ENCODE measurements around the gene HOXD9. TPM values are rescaled to one million over a fixed set of nuclear protein-coding genes. Genes with fewer than 3 reads are reported as not detected.

HOXD9 gene
- total RNA-seq, 1 donor from 2014 or later: 5.7 TPM

DNA sequence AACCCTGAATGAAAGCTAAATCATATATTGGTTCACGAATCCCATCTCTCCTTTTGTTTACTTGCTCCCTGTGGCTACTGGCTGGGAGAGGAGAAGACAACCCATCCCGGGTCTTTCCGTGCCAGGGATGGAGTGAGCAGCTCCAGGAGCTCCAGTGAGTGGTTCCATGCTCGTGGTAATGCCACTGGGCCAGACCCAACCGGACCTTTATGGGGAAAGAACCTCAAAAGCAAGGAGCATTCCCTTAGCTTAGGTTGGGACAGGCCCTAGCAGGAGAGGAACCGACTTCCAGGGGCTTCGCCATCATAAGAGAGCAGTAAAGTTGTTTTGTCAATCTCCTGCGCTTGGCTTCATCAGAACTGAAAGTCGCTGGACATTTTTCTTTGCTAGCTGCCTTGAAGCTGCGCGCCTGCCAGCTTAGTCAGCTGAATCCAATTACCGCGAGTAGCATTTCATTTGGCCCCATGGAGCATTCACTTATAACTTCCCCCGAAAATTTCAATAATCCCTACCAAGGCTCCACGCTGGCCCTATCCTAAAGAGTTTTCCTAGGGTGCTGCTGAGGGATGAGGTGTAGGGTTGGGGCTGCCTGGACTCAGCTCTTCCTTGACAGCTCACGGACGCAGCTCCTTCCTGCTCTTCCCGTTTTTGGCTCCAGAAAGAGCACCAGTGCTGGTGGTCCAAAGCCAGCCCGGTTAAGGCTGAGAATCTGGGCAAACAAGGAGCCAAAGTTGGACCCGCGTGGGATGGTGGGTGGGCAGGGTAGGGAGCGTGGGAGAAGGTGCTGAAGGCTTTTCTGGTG, 39.5 kb downstream of the HOXD9 start:
- Histone ChIP-seq H3K4me3 (ENCODE audit: low read length in 3 of 3) (peak overlapping the region; percentile 17 to 54 (median 52)), H3K27me3 (ENCODE audit: control insufficient read depth in 3 of 3, insufficient read depth in 3 of 3, low read length in 3 of 3) (peaks cover 54 to 84% (median 55%) of the 10 kb centered on the region in 3 donors), H3K4me1 (ENCODE audit: control insufficient read depth in 3 of 3, insufficient read depth in 3 of 3, low read length in 3 of 3) (peaks cover 14 to 19% (median 15%) of the 10 kb centered on the region in 3 donors), H3K27ac (ENCODE audit: low read depth, low read length) (no peak overlapping the region), H3K36me3 (ENCODE audit: control insufficient read depth in 3 of 3, insufficient read depth in 3 of 3, low read length in 3 of 3) (no peaks in the 10 kb centered on the region), H3K9ac (ENCODE audit: low read depth in 1 of 3, low read length in 3 of 3) (peak overlapping the region in 1 of 3 donors; percentile 8), H3K9me3 (ENCODE audit: control insufficient read depth in 3 of 3, low read length in 3 of 3) (no peaks in the 10 kb centered on the region)

DNA sequence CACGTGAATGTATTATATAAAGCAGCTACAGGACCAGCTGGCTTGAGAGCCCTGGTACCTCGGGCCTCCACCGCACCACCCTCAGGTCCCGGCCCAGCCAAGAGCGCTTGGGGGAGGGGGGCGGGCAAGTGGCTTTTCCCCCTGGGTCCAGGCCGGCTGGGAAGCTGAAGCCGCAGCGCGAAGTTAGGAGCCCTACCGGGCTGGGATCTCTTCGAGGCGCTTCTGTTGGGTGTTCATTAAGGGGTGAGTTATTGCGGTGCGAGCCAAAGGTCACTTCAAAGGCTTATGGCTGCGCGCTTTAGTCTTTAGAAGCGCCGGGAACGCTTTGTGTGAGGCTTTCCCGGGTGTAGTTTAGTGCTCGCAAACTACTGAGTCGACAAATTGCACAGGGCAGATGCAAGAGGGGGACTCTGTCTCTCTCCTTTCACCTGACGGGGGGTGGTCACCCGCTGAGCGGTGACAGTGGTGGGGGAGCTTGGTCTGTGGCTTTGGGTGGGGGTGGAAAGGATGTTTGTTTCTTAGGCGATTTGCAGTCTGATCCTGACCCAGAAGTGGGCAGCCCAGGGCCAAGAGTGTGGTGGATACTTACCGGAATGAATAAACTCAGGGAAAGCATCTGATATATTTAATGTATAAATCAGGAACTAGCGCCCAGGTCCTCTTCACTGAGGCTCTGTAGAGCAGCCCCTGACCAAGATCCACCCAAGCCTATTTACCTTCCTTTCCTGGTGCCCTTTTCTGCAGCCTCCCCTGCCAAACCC, 40.6 kb downstream of the HOXD9 start:
- Histone ChIP-seq H3K27ac (ENCODE audit: low read depth, low read length) (no peak overlapping the region), H3K4me1 (ENCODE audit: control insufficient read depth in 3 of 3, insufficient read depth in 3 of 3, low read length in 3 of 3) (peaks cover 14 to 19% (median 15%) of the 10 kb centered on the region in 3 donors), H3K27me3 (ENCODE audit: control insufficient read depth in 3 of 3, insufficient read depth in 3 of 3, low read length in 3 of 3) (peaks cover 53 to 82% (median 55%) of the 10 kb centered on the region in 3 donors), H3K9me3 (ENCODE audit: control insufficient read depth in 3 of 3, low read length in 3 of 3) (no peaks in the 10 kb centered on the region), H3K4me3 (ENCODE audit: low read length in 3 of 3) (no peak overlapping the region), H3K36me3 (ENCODE audit: control insufficient read depth in 3 of 3, insufficient read depth in 3 of 3, low read length in 3 of 3) (no peaks in the 10 kb centered on the region), H3K9ac (ENCODE audit: low read depth in 1 of 3, low read length in 3 of 3) (no peak overlapping the region)

DNA sequence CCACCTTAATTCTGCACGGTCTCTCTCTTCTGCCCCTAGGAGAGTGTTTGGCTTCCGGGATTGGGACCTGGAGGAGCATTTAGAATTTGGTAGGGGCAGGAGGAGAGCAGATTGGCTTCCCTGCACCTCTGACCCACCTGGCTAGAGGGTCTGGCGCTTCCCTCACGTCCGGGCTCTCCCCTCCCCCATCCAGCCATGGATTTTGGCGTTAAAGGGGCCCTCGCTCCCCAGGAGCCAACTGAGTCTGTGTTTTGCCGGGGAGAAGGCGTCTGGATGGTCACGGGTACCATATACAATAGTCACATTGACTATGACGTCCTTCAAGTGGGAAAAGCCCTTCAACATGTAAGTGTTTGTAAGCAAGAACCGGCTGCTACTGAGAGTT, 41.1 kb downstream of the HOXD9 start:
- H3K27ac ChIP-seq (ENCODE audit: low read depth, low read length): no peak overlapping the region
- peaks cover 50 to 77% (median 55%) of the 10 kb centered on the region in 3 donors for H3K27me3 ChIP-seq (ENCODE audit: control insufficient read depth in 3 of 3, insufficient read depth in 3 of 3, low read length in 3 of 3)
- H3K4me1 ChIP-seq (ENCODE audit: control insufficient read depth in 3 of 3, insufficient read depth in 3 of 3, low read length in 3 of 3): peaks cover 14 to 19% (median 15%) of the 10 kb centered on the region in 3 donors

DNA sequence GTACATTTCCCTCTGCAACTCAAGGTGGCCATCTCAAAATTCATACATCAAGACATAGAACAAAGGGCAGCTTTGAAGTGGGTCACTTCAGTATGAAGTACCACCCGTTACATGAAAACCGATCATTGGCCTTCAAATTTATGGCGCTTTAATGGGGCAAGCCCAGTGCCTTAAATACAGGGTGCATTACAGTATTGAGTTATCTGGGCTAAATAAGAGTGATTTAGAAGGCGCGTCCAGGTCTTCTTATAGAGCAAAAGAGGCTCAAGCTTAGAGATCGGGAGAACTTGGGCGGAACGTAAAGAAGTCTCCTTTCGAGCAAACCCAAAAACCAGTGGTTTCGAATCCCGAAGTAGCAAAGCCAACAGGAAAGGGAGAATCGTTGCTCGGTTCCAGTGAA, 41.7 kb downstream of the HOXD9 start:
- Histone ChIP-seq H3K27me3 (ENCODE audit: control insufficient read depth in 3 of 3, insufficient read depth in 3 of 3, low read length in 3 of 3) (peaks cover 49 to 76% (median 54%) of the 10 kb centered on the region in 3 donors), H3K9ac (ENCODE audit: low read depth in 1 of 3, low read length in 3 of 3) (no peak overlapping the region)

More for the DNA sequence above, 41.1 kb downstream of the HOXD9 start:
- Histone ChIP-seq H3K9ac (ENCODE audit: low read depth in 1 of 3, low read length in 3 of 3) (no peak overlapping the region), H3K36me3 (ENCODE audit: control insufficient read depth in 3 of 3, insufficient read depth in 3 of 3, low read length in 3 of 3) (no peaks in the 10 kb centered on the region), H3K4me3 (ENCODE audit: low read length in 3 of 3) (no peak overlapping the region), H3K9me3 (ENCODE audit: control insufficient read depth in 3 of 3, low read length in 3 of 3) (no peaks in the 10 kb centered on the region)

DNA sequence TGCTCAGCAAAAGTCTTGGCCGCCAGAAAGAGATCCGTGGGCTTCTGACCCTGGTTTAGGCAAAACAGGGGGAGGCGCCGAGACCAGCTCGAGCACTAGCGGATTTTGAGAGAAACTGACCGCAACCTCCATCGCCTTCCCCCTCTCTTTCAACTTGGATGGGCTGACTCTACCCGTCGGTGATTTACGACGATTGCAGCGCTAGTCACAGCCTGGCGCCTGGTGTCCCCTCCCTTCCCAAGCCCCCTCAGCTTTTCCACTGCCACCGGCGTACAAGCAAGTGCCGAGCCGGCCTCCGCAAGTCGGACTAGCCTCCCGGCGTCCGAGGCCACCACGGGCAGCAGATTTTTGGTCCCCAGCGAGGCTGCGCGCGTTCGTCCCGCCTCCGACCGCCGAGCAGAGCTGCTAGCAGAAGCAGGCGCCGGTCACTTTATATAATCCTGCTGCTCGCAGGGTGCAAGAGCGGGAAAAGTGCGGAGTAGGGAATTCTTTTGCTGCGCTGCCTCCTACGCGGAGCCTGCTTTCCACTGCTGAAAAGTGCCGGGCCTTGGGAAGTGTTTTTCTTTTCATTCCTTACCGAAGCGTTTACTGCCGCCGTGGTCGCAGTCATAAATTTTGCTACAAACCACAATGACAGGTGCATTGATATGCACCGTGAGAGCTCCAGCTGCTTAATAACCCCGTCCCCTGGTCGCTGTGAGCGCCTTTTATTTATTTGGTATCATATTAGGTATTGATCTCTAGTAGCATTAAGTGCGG, 42.3 kb downstream of the HOXD9 start:
- Histone ChIP-seq H3K9me3 (ENCODE audit: control insufficient read depth in 3 of 3, low read length in 3 of 3) (no peaks in the 10 kb centered on the region), H3K27ac (ENCODE audit: low read depth, low read length) (no peak overlapping the region), H3K36me3 (ENCODE audit: control insufficient read depth in 3 of 3, insufficient read depth in 3 of 3, low read length in 3 of 3) (no peaks in the 10 kb centered on the region), H3K27me3 (ENCODE audit: control insufficient read depth in 3 of 3, insufficient read depth in 3 of 3, low read length in 3 of 3) (peaks cover 43 to 76% (median 50%) of the 10 kb centered on the region in 3 donors), H3K4me1 (ENCODE audit: control insufficient read depth in 3 of 3, insufficient read depth in 3 of 3, low read length in 3 of 3) (peaks cover 12 to 14% (median 13%) of the 10 kb centered on the region in 3 donors), H3K9ac (ENCODE audit: low read depth in 1 of 3, low read length in 3 of 3) (no peak overlapping the region), H3K4me3 (ENCODE audit: low read length in 3 of 3) (peak overlapping the region in 1 of 3 donors; percentile 6)

More for the DNA sequence above, 41.7 kb downstream of the HOXD9 start:
- H3K4me3 ChIP-seq (ENCODE audit: low read length in 3 of 3): no peak overlapping the region
- H3K4me1 ChIP-seq (ENCODE audit: control insufficient read depth in 3 of 3, insufficient read depth in 3 of 3, low read length in 3 of 3): peaks cover 14 to 19% (median 15%) of the 10 kb centered on the region in 3 donors
- H3K27ac ChIP-seq (ENCODE audit: low read depth, low read length): no peak overlapping the region
- H3K9me3 ChIP-seq (ENCODE audit: control insufficient read depth in 3 of 3, low read length in 3 of 3): no peaks in the 10 kb centered on the region
- H3K36me3 ChIP-seq (ENCODE audit: control insufficient read depth in 3 of 3, insufficient read depth in 3 of 3, low read length in 3 of 3): no peaks in the 10 kb centered on the region

DNA sequence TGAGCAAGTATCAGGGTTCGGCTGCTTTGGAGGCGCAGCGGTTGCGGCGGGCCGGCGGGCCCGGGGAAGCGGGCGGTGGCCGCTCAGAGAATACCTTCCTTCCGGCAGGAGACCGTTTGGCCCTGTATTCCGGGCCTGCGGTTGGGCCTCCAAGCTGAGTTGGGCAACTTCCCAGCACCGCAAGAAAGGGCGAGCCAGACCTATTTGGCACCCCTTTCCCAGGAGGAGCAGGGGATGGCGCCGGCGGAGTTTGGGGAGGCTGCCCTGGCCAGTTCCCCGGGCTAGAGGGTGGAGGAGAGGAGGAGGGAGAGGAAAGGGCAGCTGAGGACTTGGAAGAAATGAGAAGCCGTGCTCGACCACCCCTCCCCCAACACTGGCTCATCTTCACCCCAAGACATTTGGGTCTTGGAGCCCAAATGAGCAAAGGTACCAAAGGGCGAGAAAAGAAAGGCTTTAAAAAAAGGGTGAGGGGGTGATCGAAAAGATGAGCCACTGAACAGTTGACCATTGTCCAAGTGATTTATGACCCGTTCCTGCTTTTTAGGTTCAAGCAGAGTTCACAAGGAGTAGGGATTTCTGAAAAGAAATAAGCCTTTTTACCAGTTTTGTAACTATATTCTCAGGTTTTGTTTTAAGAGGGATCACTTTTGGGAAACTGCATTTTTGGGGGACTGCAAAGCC, 43.0 kb downstream of the HOXD9 start:
- no peak overlapping the region for H3K9ac ChIP-seq (ENCODE audit: low read depth in 1 of 3, low read length in 3 of 3)
- no peaks in the 10 kb centered on the region for H3K9me3 ChIP-seq (ENCODE audit: control insufficient read depth in 3 of 3, low read length in 3 of 3)
- no peak overlapping the region for H3K27ac ChIP-seq (ENCODE audit: low read depth, low read length)
- H3K4me1 ChIP-seq (ENCODE audit: control insufficient read depth in 3 of 3, insufficient read depth in 3 of 3, low read length in 3 of 3): peaks cover 5 to 14% (median 6%) of the 10 kb centered on the region in 3 donors
- H3K36me3 ChIP-seq (ENCODE audit: control insufficient read depth in 3 of 3, insufficient read depth in 3 of 3, low read length in 3 of 3): no peaks in the 10 kb centered on the region
- peaks cover 40 to 75% (median 42%) of the 10 kb centered on the region in 3 donors for H3K27me3 ChIP-seq (ENCODE audit: control insufficient read depth in 3 of 3, insufficient read depth in 3 of 3, low read length in 3 of 3)
- no peak overlapping the region for H3K4me3 ChIP-seq (ENCODE audit: low read length in 3 of 3)

DNA sequence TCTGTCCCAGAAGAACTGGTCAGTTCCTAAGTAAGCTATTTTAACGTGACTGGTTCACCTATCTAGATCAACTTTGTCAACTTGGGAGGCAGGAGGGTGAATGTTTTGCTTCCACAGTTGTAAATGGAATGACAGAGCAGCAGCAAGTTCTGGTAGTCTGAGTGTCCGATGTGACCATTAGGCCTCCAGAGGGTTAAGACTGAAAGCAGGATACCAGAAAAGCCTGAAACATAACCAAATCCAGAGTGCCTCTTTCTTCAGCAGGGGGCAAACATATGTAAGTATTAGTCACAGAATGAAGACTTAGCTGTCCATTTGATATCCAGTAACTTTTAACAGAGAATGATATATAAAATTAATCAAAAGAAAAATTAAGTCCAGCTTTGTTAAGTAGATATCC, 43.8 kb downstream of the HOXD9 start:
- Histone ChIP-seq H3K36me3 (ENCODE audit: control insufficient read depth in 3 of 3, insufficient read depth in 3 of 3, low read length in 3 of 3) (no peaks in the 10 kb centered on the region), H3K9me3 (ENCODE audit: control insufficient read depth in 3 of 3, low read length in 3 of 3) (no peaks in the 10 kb centered on the region), H3K4me3 (ENCODE audit: low read length in 3 of 3) (no peak overlapping the region), H3K4me1 (ENCODE audit: control insufficient read depth in 3 of 3, insufficient read depth in 3 of 3, low read length in 3 of 3) (peaks cover 3 to 14% (median 5%) of the 10 kb centered on the region in 3 donors), H3K9ac (ENCODE audit: low read depth in 1 of 3, low read length in 3 of 3) (no peak overlapping the region), H3K27ac (ENCODE audit: low read depth, low read length) (no peak overlapping the region), H3K27me3 (ENCODE audit: control insufficient read depth in 3 of 3, insufficient read depth in 3 of 3, low read length in 3 of 3) (peaks cover 35 to 75% (median 36%) of the 10 kb centered on the region in 3 donors)

DNA sequence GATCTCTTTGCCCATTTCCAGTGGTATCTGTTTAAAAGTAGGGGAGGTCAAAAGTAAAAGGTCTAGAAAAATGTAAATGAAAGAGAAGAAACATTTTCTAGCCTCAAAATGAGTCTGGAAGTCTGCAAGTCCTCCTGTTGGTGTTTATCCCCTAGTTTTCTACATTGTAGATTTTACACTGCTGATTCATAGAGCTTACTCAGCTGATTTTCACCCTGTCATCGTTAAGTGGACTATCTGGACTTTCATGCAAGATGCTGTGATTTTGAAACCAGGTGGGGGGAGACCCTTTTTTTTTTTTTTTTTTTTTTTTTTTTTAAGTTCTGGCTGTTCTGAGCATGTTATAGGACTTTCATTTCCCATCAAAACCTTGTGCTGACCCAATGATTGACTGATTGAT, 44.9 kb downstream of the HOXD9 start:
- Histone ChIP-seq H3K9ac (ENCODE audit: low read depth in 1 of 3, low read length in 3 of 3) (no peak overlapping the region), H3K27me3 (ENCODE audit: control insufficient read depth in 3 of 3, insufficient read depth in 3 of 3, low read length in 3 of 3) (peaks cover 35 to 76% (median 38%) of the 10 kb centered on the region in 3 donors)

DNA sequence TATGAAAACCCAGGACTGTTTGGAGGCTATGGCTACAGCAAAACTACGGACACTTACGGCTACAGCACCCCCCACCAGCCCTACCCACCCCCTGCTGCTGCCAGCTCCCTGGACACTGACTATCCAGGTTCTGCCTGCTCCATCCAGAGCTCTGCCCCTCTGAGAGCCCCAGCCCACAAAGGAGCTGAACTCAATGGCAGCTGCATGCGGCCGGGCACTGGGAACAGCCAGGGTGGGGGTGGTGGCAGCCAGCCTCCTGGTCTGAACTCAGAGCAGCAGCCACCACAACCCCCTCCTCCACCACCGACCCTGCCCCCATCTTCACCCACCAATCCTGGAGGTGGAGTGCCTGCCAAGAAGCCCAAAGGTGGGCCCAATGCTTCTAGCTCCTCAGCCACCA, 46.7 kb downstream of the HOXD9 start:
- H3K4me3 ChIP-seq (ENCODE audit: low read length in 3 of 3): no peak overlapping the region
- H3K9me3 ChIP-seq (ENCODE audit: control insufficient read depth in 3 of 3, low read length in 3 of 3): no peaks in the 10 kb centered on the region
- no peak overlapping the region for H3K9ac ChIP-seq (ENCODE audit: low read depth in 1 of 3, low read length in 3 of 3)
- no peak overlapping the region for H3K27ac ChIP-seq (ENCODE audit: low read depth, low read length)
- H3K36me3 ChIP-seq (ENCODE audit: control insufficient read depth in 3 of 3, insufficient read depth in 3 of 3, low read length in 3 of 3): no peaks in the 10 kb centered on the region
- peaks cover 0 to 5% (median 3%) of the 10 kb centered on the region in 3 donors for H3K4me1 ChIP-seq (ENCODE audit: control insufficient read depth in 3 of 3, insufficient read depth in 3 of 3, low read length in 3 of 3)
- peaks cover 23 to 71% (median 35%) of the 10 kb centered on the region in 3 donors for H3K27me3 ChIP-seq (ENCODE audit: control insufficient read depth in 3 of 3, insufficient read depth in 3 of 3, low read length in 3 of 3)

More for the DNA sequence above, 44.9 kb downstream of the HOXD9 start:
- H3K4me3 ChIP-seq (ENCODE audit: low read length in 3 of 3): no peak overlapping the region
- H3K9me3 ChIP-seq (ENCODE audit: control insufficient read depth in 3 of 3, low read length in 3 of 3): no peaks in the 10 kb centered on the region
- peaks cover 0 to 6% (median 3%) of the 10 kb centered on the region in 3 donors for H3K4me1 ChIP-seq (ENCODE audit: control insufficient read depth in 3 of 3, insufficient read depth in 3 of 3, low read length in 3 of 3)
- no peaks in the 10 kb centered on the region for H3K36me3 ChIP-seq (ENCODE audit: control insufficient read depth in 3 of 3, insufficient read depth in 3 of 3, low read length in 3 of 3)
- H3K27ac ChIP-seq (ENCODE audit: low read depth, low read length): no peak overlapping the region

Measured in skeletal muscle tissue (tissue), 4 donors.